ENCODE measurements around the gene GIPR.
"Not testable (repeated sequence)": the region's sequence is repeated elsewhere in the genome, so short reads cannot be mapped to it uniquely, and the experiment has no call there.

Gene GIPR

DNA sequence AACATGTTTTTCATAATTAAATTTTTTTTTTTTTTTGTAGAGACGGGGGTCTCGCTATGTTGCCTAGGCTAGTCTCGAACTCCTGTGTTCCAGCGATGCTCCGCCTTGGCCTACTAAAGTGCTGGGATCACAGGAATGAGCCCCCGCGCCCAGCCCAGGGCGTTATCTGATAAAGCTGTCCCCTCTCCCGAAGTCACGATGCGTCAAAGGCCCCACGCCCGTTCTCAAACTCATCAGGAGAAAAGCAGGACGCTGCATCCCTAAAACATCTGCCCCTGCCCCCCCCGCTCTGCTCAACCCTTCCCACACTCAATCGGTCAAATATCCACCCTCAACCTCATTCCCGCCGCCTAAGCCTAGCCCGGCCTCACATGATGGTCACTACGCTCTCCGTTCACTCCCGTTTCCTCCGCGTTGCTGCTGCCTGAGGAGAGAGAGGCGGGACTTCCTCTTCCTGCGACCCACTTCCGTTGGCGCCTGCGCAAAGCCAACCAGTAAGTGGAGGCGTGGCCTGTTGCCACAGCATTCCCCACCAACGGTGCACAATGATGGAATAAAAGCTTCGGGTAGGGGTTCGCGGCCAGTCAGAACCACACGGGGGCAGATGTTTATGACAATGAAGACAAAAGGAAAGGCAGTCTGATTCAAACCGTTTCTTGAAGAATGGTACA lies 23.6 kb downstream of the GIPR start, which contains the start of gene SNRPD2:
Gene SNRPD2, minus strand, starts transcription at position 438 of the 671 bp plus-strand sequence. Its CDS starts 65 bp downstream, at position 373.
- peak; percentile 100 for DNase-seq

DNA sequence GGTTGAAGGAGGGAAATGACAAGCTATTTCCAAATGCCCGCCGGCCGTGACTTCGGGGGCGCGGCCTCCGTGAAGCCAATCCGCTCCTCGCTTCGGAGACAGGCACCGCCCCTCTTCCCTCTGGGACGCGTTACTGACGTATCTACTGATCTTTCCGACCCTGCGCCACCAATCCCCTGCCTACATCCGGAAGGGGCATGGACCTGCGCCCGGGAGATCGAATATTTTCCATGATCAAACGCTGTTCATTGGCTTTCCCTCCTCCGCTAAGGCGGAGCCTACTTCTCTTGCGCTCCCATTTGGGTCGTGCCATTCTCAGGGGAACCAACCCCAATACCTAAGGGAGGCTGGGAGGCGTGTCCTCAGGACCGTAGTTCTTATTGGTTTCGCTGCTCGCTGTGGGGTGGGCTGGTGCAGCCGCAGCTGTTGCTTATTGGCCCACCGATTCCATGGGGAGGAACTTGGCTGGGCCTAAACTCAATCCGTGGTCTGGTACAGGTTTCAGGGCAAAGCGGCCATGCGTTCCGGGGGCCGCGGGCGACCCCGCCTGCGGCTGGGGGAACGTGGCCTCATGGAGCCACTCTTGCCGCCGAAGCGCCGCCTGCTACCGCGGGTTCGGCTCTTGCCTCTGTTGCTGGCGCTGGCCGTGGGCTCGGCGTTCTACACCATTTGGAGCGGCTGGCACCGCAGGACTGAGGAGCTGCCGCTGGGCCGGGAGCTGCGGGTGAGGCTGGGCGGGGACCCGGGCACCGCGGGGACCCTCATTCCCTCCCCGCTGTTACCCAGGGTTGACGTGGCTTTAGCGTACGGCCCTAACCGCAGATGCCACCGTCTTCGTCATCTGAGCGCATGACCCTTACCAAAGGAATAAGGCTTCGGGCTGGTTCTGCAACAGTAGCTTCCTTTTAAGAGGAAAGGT lies 24.4 kb downstream of the GIPR start, which contains the start of gene QPCTL:
Gene QPCTL, plus strand, starts transcription at position 480 of the 919 bp plus-strand sequence. Its CDS starts 38 bp downstream, at position 518.
- peak; percentile 95 for DNase-seq

DNA sequence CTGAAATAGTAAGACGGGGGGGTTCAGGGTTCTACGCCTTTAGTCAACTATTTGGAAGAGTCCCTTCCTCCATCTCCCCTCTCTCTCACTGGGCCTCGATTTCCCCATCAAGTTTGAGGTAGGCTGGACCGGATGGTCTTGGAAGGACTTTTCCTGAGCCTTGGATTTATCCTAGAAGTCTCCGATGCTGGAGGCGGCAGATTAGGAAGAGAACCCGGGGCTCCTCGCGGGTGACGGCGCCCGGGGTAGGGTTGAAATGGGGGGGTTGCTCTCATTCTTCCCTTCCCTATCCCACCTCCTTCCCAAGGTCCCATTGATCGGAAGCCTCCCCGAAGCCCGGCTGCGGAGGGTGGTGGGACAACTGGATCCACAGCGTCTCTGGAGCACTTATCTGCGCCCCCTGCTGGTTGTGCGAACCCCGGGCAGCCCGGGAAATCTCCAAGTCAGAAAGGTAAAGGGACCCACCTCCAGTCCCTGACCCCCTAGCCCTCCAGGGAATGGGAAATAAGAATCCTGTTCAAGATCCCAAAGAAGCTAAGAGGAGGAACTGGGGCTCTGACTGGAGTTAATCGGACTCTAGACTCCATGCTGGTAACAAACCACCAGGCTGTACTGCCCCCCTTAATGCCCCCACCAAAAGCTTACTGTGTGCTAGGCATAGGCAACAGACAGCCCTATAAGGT lies 25.2 kb downstream of the GIPR start:
- DNase-seq = peak; percentile 82

- no peak for DNase-seq
These were observed 33.7 kb downstream of the GIPR start for GRCh38 chr19:45701676-45702075.

DNA sequence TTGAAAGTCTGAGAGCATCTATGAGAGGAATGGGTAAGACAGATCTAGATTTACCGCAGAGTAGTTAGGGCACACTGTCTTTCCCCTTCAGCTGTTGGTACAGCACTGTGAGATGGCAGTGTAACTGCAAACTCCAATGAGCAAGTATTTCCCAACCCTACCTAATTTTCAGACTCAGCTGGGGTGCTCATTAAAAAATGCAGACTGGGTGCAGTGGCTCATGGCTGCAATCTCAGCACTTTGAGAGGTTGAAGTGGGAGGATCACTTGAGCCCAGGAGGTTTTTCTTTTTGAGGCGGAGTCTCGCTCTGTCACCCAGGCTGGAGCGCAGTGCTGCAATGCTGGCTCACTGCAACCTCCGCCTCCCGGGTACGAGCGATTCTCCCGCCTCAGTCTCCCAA lies 37.1 kb downstream of the GIPR start:
- DNase-seq = no peak

GRCh38 chr19:45705710-45706415 lies 37.8 kb downstream of the GIPR start:
- DNase-seq = no peak

GRCh38 chr19:45710356-45711130 lies 42.5 kb downstream of the GIPR start:
- DNase-seq = no peak

GRCh38 chr19:45711851-45712698 lies 44.1 kb downstream of the GIPR start:
- DNase-seq = no peak

DNA sequence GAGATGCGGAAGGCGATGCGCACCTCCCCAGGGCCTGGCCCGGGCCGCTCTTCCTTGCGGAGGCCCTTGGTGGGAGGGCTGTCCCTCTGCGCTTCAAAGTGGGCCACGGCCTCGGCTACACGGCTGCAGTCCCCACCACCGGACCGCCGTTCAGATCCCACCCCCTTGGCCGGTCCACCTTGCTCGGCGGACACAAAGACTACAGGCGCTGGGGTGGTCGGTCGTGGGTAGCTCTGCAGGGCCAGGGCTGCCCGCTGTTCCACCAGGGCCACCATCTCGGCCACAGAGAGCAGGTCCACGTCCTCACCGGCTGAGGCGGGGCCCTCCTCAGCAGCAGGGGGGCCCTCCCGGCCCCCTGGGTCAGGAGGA lies 44.7 kb downstream of the GIPR start:
- no peak for DNase-seq

- DNase-seq = no peak
These were observed 45.1 kb downstream of the GIPR start for GRCh38 chr19:45713141-45713540.

DNA sequence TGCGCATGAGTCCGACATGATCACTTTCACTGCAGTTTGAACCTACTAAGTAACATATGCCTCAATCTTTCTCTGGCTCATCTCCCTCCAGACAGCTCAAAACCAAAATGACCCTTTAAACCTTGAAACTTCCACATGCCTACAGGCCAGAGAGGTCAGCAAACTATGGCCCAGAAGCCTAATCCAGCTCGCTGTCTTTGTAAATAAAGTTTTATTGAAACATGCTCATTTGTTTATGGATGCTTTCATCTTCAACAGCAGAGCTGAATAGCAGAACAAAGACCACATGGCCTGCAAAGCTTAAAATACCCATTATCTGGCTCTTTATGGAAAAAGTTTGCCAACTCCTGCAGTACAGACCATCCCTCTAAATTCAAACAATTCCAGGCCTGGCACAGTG lies 47.1 kb downstream of the GIPR start:
- no peak for DNase-seq

DNA sequence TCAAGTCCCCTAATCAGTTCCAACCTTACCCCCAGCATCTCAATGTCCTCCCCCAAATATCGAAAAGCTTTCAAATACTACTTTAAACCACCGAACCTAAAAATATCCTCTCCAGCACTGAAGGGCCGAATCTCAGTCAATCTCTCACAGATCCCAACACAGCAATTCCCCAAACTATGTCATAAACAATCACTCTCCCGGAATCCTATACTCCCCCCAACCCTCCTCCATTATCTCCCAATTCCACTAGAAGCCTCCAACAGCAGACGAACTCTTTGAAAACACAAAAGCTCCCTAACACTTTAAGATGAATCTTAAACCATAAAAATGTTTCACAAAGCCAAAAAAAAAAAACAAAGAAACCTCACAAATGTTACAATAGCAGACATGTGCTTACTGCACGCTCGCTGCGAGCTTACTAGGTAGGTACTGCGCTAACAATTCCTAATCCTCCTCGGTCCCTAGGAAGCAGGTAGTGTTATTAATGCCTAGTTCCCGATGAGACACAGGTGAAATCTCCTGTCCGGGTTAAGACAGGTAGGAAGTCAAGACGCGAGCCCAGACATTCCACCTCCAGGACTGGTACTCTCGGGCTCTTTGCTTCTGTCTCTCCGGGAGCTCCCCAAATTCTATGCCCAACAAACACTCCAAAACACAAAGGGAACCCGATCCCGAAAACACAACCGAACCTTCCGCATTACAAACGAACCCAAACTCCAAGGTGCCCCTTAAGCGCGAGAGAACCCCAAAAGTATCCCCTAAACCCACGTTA lies 48.5 kb downstream of the GIPR start:
- DNase-seq = peak; percentile 70

DNA sequence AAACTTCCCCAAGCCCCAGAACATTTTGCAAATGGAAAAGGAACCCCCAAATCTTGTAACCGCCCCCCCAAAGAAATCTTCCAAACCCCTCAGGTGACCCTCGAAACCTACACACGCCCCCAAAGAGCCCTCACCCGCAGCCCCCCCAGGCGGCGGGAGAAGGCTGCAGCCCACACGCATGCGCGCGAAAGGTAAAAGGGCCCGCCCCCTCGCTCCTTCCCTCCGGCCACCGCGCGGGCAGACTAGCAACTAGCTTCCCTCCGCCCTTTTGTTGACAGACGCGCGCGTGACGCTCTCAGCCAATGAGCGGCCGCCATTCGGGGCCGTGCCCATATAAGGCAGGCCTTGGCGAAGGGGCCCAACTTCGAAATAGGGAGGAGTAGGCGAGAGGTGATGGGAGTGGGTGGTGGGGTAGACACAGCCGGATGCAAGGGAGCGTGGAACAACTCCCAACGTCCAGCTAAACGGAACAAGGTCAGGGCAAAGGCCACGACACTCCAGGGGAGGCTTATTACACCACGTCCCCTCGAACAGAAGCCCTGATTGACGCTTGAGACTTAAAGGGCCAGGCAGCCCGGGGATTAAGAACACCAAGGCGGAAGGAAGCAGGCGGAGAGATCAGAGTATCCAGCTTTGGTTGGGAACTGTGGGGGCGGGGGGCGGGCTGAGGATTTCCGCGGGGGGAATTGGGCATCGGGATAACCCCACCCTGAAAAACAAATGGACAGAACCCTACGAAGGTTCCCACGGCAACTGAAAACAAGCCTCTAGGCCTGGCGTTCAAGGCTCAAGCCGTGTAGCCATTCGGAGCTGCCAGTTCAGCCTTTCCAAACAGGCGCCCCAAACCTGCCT lies 49.3 kb downstream of the GIPR start:
- peak; percentile 88 for DNase-seq

DNA sequence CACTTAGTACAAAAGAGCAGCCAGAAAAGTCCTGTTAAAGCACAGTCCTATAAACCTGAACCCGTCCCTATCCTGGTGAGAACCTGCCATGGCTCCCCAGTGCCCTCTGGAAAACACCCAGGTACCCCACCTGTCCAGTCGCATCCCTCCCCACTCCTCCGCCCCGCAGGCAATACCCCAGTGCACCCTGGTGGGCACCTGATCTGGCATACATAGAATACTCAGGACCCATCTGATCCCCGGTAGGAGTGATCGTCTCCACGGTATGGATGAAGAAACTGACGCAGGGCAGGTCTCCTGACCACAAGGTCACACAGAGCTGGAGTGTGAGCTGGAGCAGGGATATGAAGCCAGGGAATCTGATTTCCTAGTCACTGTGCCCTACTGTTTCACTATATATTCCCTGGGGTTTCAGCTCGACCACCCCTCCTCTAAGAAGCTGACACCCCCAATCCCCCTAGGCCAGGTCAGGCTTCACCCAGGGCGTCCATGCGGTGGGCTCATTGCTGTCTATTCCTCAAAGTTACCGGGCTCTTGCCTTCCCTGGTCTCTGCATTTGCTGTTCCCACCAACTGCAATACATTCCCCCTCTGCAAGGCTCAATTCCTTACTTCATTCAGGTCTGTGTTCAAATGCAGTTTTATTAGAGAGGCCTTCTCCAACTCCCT lies 50.1 kb downstream of the GIPR start:
- DNase-seq = no peak

DNA sequence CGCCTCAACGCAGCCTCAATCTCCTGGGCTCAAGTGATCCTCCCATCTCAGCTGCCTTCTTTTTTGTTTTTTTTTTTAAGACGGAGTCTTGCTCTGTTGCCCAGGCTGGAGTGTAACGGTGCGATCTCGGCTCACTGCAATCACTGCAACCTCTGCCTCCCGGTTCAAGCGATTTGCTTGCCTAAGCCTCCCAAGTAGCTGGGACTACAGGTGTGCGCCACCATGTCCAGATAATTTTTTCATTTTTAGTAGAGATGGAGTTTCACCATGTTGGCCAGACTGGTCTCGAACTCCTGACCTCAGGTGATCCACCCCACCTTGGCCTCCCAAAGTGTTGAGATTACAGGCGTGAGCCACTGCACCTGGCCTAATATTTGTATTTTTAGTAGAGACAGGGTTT lies 52.0 kb downstream of the GIPR start:
- not testable (repeated sequence) for DNase-seq

- not testable (repeated sequence) for DNase-seq
These were observed 60.7 kb downstream of the GIPR start for GRCh38 chr19:45728683-45729082.

- no peak for DNase-seq
These were observed 61.8 kb downstream of the GIPR start for GRCh38 chr19:45729800-45730290.
